ENCODE measurements around the gene PECR.
A peak's percentile ranks its signal among the peaks of the same experiment; 100 is the strongest.

PECR gene

DNA sequence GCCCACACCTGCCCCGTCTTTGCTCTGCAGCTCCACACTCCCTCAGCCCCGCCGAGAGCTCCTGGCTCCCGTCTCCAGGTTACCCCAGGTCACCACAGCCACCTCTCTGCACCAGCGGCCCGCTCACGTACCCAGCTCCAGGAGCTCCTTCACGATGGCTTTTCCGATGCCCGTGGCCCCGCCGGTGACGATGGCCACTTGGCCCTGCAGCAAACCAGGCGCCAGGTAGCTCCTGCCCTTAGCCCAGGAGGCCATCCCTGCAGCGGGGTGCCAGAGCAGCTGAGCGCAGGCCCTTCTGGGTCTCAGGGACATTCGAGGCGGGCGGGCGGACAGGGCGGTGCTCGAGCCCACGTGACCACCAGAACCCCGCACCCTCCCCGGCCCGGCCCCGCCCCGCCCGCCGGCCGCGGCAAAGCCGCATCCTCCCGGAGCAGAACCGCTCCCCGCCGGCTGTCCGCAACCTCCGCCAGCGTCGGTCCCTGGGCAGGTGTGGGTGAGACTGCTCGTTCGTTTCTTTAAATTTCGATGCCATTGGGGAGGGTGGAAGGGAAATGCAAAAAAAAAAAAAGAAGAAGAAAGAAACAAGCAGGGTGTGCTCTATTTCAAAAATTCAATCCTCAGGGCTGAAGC is at the start of gene PECR, which contains the start of gene TMEM169:
TSS of gene PECR (minus strand) at position 323 of the 630 bp plus-strand sequence. CDS start at position 255, 68 bp downstream.
TSS of gene TMEM169 (plus strand) at position 433 of the 630 bp plus-strand sequence. CDS start 14,045 bp downstream, outside the sequence.
- DNase-seq: peak; percentile 65

DNA sequence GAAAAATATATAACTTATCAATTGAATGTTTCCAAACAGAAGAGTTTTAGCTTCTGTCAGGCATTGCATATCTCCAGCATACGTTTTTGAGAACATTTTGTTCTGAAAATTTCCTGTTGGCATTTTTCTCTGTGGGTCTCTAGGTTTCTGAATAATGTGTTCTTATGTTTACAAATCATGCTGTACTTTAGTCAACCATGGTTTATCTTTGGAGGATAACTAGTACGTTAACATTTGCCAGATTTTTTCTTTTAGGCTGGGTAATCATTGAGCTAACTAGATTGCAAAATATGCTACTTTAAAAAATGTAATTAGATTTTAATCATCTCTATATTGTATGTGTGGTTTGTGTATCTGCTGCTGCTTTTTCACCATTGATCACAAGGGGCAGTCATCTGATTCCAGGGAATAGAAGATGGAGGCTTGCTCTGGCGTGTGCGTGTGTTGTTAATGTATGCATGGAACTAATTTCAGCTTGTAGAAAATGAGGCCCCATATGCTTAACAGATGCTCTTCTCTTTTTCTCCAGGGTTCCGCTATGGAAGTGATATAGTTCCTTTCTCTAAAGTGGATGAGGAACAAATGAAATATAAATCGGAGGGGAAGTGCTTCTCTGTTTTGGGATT is 48.9 kb upstream of the PECR start:
- no peak for DNase-seq

DNA sequence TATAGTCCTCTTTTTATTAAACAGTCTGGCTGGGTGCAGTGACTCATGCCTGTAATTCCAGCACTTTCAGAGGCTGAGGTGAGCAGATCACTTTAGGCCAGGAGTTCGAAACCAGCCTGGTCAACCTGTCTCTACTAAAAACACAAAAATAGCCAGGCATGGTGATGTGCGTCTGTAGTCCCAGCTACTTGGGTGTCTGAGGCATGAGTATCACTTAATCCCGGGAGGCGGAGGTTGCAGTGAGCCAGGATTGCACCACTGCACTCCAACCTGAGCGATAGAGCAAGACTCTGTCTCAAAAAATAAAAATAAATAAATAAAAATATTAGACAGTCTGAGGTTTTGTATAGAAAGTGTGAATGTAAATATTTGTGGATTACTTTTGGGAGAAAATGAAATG is 45.3 kb upstream of the PECR start:
- DNase-seq: no peak

DNA sequence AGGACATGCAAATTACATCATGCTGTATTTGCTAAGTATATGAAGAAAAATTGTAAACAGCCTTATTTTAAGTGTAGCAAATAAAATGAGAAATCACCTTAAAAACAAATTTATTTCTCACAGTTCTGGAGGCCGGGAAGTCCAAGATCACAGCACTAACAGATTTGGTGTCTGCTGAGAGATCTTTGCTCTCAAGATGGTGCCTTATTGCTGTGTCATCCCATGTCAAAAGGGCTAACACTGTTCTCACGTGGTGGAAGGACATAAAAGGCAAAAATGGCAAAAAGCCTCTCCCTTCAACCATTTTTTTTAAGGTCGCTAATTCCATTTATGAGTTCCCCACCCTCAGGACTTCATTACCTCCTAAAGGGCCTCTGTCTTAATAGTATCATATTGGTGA is 39.6 kb upstream of the PECR start:
- DNase-seq: no peak

DNA sequence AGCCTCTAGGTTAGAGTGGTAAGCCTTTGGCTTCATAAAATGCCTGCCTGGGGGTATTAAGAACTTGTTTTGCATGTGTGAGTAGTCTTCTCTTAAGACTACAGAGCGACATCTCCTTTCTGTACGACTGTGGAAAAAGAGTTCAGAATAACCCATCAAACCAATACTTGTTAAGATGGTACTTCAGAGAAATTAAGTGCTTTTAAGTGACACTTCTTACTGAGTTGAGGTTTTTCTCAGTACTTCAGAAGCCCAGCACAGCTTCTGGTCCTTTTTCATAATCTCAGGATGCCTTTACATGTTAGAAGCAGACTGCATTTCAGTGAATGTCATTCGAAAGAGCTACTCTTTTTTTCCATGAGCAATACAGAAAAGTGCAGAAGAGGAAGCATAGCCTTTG is 38.4 kb upstream of the PECR start:
- DNase-seq: no peak

DNA sequence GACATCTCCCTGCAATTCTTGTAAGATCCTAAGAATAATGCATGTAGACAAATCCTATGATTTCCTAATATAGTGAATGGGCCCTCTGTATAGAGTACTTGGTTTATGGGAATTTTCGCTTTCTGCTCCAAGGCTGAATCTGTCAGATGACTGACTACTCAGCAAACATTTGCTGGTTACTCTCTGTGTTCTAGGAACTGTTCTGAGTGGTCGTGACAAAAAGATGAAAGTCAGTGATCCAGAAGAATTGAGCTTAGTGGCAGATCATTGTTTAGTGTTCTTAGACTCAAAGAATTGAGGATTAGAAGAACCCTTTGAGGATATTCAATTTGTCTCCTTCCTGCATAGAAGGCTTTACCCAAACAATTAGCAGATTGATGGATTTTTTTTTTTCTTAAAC is 37.5 kb upstream of the PECR start:
- DNase-seq: no peak

DNA sequence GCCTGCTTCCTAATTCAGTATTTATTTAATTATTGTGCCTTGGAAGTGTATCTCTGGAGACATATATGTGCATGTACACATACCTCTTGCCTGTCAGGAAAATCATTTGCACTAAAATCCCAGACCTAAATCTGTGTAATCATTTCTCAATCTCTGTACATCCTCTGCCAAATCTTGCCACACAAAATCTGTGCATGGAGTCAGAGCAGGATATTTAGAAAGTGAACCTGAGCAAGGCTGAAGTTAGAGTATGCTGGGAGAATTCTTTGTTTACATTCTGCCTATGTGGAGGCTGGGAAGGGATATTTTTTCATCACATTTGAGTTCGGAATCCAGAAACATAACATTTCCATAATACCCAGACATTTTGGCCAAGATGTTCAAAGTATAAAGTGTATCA is 36.9 kb upstream of the PECR start:
- no peak for DNase-seq

DNA sequence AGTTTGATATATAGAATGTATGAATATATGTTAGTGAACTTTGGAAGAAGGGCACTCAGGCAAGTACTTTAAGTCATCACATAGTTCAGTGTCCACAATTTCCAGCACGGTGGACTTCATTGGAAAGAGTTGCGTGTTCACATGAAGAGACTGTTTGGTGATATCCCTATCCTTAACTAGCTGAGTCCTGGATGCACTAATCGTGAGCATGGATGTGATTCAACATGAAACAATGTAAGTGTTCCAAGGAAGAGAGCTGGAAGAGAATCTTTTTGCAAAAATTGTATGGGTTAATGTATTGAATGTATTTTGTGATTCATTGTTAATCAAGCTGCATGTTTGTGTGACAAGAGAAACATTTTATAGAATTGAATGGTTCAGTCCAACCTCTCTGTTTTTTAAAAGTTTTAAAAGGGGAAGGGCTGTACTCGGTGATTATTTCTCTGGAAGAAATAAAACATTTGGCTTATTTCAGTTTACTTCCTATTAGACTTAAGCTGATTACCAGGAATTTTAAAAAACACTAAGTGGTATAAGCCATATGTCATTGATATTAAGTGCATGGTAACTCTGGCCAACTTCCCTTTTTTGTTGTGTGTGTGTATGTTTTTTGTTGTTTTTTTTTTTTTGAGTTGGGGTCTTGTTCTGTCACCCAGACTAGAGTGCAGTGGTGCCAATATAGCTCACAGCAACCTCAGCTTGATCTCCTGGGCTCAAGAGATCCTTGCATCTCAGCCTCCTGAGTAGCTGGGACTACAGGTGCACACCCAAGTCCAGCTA is 36.1 kb upstream of the PECR start:
- DNase-seq: no peak

DNA sequence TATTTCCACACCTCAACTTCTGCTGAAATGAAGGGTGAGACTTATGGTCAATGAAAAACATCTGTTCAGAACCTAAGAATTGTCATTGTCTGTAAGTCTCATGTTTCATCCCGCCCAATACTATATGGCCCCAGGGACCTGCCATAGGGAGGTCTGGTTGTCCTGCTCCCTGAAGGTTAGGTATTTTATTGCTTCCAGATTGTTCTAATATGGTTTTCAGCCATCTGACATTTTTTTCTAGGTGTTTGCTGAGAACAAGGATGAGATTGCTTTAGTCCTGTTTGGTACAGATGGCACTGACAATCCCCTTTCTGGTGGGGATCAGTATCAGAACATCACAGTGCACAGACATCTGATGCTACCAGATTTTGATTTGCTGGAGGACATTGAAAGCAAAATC is 34.8 kb upstream of the PECR start:
- no peak for DNase-seq

DNA sequence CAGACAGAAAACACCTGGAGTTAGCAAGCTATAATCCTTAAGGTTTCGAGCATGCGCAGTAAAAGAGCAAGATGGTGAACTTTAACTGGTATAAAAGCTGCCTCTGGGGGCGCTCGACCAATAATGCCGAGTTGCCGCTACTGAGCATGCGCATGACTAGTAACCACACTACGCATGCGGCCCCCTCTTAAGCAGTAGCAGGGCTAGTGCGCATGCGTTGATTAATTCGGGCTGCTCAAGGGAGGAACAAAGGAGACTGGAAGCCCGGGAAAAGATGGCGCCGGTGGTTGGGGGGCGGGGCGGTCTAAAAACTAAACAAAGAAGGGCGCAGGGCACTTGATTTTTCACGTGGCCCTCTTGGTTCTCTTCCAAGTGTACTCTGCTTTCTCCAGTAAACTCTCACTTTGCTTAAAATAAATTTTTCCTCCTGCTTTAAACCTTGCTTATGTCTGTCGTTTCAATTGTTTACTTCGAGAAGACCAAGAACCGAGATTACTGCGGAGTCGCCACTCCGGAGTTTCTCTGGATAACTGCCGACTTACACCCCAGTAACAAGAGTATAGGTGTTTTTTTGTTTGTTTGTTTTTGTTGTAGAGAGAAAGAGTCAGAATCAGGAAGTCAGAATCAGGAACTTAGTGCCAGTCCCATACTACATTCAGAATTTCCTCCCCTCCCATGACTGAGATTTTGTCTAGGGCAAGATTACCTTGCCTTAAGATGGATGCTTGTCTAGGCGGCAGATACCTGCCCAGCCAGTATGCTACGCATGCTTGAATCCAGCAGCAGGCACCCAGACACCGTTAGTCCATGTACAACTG is 33.3 kb upstream of the PECR start:
- DNase-seq: peak; percentile 97

DNA sequence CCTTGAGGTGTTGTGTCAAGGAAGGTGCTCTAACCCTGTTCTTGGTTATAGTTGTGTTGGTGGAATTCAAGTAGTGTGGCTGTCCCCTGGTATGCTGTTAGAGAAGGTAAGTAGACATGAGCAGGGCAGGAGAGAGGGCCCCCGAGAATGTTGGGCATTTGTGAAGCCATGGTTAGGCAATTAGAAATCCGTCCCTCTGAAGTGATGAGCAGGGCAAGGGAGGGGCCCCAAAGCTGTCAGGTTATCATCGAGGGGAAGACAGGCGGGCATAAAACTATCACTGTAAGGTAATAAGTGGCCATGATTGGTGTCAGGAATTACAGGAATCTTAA is 32.7 kb upstream of the PECR start:
- no peak for DNase-seq

DNA sequence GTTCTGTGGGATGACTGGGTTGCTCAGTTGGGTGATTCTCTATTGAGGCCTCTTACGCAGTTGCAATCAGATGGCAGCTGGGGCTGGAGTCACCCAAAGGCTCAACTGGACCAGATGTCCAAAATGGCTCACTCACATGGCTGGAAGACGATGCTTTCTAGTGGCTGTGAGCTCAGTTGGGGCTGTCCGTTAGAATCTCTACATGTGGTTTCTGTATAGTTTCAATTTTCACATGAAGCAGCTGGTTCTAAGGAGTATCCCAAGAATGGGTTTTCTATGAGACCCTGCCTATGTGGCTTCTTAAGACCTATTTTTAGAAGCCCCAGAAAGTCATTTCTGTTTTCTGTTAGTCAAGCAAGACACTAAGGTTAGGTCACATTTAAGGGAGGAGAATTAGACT is 32.0 kb upstream of the PECR start:
- DNase-seq: no peak

DNA sequence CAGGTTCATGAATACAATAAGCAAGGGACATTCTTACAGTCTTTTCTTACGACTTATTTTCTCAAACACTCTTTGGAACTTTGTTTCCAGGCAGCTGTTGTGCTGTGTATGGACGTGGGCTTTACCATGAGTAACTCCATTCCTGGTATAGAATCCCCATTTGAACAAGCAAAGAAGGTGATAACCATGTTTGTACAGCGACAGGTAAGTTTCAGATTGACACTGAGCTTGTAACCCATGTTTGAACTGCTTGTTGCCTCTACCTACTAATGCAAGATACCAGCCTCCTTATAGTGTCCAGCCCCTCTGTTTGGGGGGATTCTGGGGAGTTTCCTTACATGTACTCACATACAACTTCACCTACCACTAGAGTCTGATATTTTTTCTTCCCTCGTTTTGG is 31.3 kb upstream of the PECR start:
- DNase-seq: no peak

DNA sequence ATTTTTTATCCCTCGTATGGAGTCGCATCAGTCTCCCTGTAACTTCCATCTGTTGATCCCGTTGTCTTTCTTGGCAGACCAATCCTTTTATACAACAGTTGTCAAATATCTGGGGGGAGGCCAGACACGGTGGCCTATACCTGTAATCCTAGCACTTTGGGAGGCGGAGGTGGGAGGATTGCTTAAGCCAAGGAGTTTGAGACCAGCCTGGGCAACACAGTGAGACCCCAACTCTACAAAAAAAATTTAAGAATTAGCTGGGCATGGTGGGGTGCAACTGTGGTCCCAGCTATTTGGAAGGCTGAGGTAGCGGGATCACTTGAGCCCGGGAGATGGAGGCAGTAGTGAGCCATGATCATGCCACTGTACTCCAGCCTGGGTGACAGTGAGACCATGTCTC is 29.5 kb upstream of the PECR start:
- no peak for DNase-seq

DNA sequence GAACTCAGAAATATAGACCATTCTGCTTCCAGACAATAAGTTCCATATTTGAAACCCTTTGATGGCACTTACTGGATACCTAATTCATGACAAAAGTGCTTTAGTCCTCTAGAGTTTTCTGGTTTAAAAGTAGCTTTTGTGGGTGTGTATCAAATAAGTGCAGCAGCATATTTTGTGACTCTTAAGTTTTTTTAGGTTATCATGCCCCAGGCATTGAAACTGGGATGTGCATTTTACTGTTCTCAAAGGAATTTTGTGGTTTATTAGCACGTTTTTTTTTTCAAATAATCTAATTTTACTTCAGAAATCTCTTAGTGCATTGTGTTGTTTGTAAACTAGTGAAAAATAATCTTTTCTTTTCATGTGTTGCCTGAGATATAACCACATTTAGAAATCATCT is 29.0 kb upstream of the PECR start:
- DNase-seq: no peak

DNA sequence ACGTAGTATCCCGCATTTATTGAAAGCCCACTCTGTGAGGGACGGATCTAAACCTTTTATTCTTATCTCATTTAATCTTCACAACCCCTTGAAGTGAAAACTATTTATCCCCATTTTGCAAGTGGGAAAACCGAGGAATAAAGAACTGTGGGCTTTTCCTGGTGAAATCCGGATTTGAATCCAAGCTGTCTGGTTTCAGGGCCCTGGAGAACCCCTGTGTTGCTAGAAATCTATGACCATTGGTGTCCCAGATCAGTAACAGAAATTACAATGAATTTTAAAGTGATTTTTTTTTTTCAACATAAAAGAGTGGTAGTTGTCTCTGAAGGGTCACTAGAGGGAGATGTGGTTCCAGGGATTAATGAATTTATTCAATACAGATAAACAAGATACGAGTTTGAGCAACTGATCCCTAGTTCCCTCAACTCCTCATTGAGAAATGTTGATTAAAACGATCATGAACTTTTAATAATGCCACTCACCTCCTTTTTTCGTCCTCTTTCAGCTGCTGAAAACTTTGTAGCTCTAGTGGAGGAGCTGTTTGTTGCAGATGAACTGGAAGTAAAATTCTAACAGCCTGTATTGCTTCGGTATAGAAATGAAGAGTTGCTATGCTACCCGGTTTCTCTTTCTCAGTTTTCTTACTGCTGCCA is 28.5 kb upstream of the PECR start:
- DNase-seq: no peak

DNA sequence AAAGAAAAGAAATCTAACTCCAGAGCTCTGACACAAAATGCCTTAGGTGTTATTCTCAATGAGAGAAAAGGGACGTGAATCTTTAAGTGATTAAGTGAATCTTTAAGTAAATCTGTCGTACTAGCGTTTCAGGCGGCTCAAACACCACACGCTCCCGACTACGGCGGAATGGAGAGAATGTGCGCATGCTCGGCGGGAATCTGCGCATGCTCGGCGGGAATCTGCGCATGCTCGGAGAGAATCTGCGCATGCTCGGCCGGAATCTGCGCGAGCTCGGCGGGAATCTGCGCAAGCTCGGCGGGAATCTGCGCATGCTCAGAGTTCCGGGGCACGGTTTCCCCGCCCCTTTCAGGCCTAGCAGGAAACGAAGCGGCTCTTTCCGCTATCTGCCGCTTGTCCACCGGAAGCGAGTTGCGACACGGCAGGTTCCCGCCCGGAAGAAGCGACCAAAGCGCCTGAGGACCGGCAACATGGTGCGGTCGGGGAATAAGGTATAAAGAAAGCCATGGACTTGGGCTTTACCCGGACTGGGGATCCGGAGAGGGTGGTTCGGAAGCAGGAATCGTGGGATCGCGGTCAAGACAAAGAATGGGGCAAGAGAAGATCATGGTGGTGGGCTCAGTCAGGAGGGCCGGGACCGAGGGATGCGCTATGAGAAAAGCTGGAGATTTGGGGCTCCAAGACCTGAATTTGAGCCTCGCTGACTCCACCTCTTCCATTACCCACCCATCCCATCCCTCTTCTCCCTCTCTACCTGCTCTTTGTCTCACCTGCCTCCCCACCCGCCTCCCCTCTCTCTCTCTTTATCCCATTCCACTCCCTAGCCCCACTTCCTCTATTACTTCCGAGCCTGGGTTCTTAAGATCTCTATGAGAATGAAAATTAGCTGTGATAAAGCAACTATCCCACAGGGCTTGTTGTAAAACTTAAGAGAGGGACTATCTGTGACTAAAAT is 27.6 kb upstream of the PECR start, which contains the start of gene XRCC5:
TSS of gene XRCC5 (plus strand) at position 382 of the 955 bp plus-strand sequence. CDS start at position 471, 89 bp downstream.
- DNase-seq: peak; percentile 97

DNA sequence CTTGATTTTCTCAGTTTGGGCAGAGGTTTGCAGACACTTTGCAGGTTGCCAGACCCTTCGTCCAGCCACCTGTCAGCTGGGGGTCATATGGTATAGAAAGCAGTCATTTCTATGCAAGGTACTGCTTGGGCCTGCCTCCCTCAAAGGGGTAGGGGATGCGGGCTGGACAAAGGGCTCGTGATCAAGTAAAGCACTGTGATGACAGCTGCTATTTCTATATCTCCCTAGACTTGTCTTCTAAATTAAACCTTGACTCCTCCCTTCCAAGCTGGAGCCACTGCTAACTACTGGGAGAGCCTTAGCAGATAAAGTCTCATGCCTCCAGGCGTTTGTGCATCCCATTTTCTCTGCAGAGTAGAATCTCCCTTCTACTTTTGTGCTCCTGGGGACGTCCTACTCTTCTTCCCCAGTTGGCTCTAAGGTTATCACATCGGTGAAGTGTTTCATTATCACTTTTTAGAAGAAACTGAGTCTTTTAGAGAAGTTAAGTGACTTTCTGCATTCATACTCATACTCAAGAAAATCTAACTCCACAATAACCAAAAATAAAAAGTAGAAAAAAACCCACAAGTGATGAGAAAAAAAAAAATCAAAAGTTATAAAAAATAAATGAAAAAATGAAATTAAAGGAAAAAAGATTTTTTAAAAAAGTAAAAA is 26.8 kb upstream of the PECR start:
- no peak for DNase-seq

DNA sequence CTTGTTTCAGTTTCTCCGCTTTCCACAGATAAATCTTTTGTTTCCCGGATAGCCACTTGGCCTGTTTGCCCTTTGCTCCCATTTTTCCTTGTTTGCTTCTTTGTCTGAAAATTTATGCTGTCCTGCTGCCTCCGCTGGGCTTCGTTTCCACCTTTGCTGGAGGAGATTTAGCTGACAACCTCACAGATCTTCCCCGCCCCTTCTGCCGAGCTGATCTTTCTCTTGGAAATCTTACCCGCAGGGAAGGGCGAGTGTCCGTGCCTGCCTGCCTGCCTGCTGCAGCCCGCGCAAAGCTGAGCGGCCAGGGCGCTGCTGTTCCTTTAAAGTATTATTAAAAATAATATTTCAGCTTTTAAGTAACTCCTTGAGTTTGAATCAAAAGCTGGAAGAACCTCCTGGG is 26.2 kb upstream of the PECR start:
- DNase-seq: no peak

DNA sequence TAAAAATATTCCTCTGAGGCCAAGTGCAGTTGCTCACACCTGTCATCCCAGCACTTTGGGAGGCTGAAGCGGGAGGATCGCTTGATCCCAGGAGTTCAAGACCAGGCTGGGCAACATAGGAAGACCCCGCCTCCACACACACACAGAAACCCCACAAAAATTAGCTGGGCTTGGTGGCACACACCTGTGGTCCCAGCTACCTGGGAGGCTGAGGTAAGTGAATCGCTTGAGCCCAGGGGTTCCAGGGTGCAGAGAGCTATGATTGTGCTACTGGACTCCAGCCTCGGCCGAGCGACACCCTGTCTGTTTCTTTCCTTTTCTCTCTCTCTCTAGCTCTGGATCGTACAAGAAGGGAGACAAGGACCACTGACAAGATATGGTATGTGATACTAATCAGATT is 25.7 kb upstream of the PECR start:
- no peak for DNase-seq

DNA sequence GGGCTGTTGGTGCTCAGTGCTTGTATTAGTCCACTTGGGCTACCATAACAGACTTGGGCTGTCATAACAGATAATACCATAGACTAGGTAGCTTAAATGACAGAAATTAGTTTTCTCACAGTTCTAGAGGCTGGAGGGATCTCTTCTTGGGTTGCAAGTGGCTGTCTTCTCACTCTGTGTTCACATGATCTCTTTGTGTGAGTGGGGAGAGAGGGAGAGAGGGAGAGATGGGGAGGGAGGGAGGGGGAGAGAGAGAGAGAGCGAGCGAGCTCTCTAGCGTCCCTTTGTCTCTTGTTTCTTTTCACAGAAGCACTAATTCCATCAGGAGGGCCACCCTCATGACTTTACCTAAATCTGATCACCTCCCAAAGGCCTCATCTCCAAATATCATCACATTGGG is 23.1 kb upstream of the PECR start:
- no peak for DNase-seq

Data from CD4-positive, alpha-beta T cell treated with Interferon gamma for 1 hour (primary cell).